ENCODE data around the gene CAMK1D. TPM values are rescaled to one million over a fixed set of nuclear protein-coding genes. Genes with fewer than 3 reads are reported as not detected.

Gene CAMK1D
- total RNA-seq, 1 donor from 2014 or later: 7.6 TPM

GRCh38 chr10:12526311-12526710 is 177.0 kb downstream of the CAMK1D start:
- DNase-seq (ENCODE audit: low spot score in 2 of 2, unreplicated experiment in 2 of 2): no peak
- no peak for TF ChIP-seq CTCF (IDR thresholded peaks at IDR 0.05; ENCODE audit: unreplicated experiment)
- Mint-ChIP-seq H3K27me3 (ENCODE audit: low read depth) (peaks cover 4% of the 10 kb centered on the region), H3K4me3 (no peak overlapping the region), H3K36me3 (peaks cover 5% of the 10 kb centered on the region), H3K9me3 (peaks cover 13% of the 10 kb centered on the region), H3K27ac (no peak overlapping the region), H3K4me1 (no peaks in the 10 kb centered on the region)

GRCh38 chr10:12529976-12530375 is 180.6 kb downstream of the CAMK1D start:
- H3K4me1 Mint-ChIP-seq: no peaks in the 10 kb centered on the region
- H3K27me3 Mint-ChIP-seq (ENCODE audit: low read depth): peaks cover 4% of the 10 kb centered on the region
- TF ChIP-seq CTCF (IDR thresholded peaks at IDR 0.05; ENCODE audit: unreplicated experiment): no peak
- peaks cover 12% of the 10 kb centered on the region for H3K9me3 Mint-ChIP-seq
- H3K4me3 Mint-ChIP-seq: no peak overlapping the region
- no peak overlapping the region for H3K27ac Mint-ChIP-seq
- no peak for DNase-seq (ENCODE audit: low spot score in 2 of 2, unreplicated experiment in 2 of 2)
- peaks cover 3% of the 10 kb centered on the region for H3K36me3 Mint-ChIP-seq

GRCh38 chr10:12531305-12532220 is 182.2 kb downstream of the CAMK1D start:
- H3K9me3 Mint-ChIP-seq: peaks cover 8% of the 10 kb centered on the region
- TF ChIP-seq CTCF (IDR thresholded peaks at IDR 0.05; ENCODE audit: unreplicated experiment): no peak
- no peak for DNase-seq (ENCODE audit: low spot score in 2 of 2, unreplicated experiment in 2 of 2)
- H3K4me3 Mint-ChIP-seq: no peak overlapping the region
- H3K4me1 Mint-ChIP-seq: no peaks in the 10 kb centered on the region
- H3K36me3 Mint-ChIP-seq: no peaks in the 10 kb centered on the region
- no peak overlapping the region for H3K27ac Mint-ChIP-seq
- H3K27me3 Mint-ChIP-seq (ENCODE audit: low read depth): peaks cover 4% of the 10 kb centered on the region

GRCh38 chr10:12533151-12533550 is 183.8 kb downstream of the CAMK1D start:
- H3K9me3 Mint-ChIP-seq: peaks cover 8% of the 10 kb centered on the region
- H3K27me3 Mint-ChIP-seq (ENCODE audit: low read depth): peaks cover 4% of the 10 kb centered on the region
- TF ChIP-seq CTCF (IDR thresholded peaks at IDR 0.05; ENCODE audit: unreplicated experiment): no peak
- no peaks in the 10 kb centered on the region for H3K36me3 Mint-ChIP-seq
- H3K4me1 Mint-ChIP-seq: no peaks in the 10 kb centered on the region
- no peak for DNase-seq (ENCODE audit: low spot score in 2 of 2, unreplicated experiment in 2 of 2)
- H3K4me3 Mint-ChIP-seq: no peak overlapping the region
- H3K27ac Mint-ChIP-seq: no peak overlapping the region

- peaks cover 8% of the 10 kb centered on the region for H3K9me3 Mint-ChIP-seq
- no peak for DNase-seq (ENCODE audit: low spot score in 2 of 2, unreplicated experiment in 2 of 2)
- H3K27ac Mint-ChIP-seq: no peak overlapping the region
Observed at GRCh38 chr10:12533723-12534122, 184.4 kb downstream of the CAMK1D start.

More at GRCh38 chr10:12533723-12534122, 184.4 kb downstream of the CAMK1D start:
- no peaks in the 10 kb centered on the region for H3K36me3 Mint-ChIP-seq
- H3K27me3 Mint-ChIP-seq (ENCODE audit: low read depth): peaks cover 4% of the 10 kb centered on the region
- TF ChIP-seq CTCF (IDR thresholded peaks at IDR 0.05; ENCODE audit: unreplicated experiment): no peak
- no peaks in the 10 kb centered on the region for H3K4me1 Mint-ChIP-seq
- H3K4me3 Mint-ChIP-seq: no peak overlapping the region

Data from mesothelial cell of epicardium (in vitro differentiated cells).